Measurements from ENCODE around the gene POLE. TPM values are rescaled to one million over a fixed set of nuclear protein-coding genes. Genes with fewer than 3 reads are reported as not detected.

The POLE gene
- total and polyA plus RNA-seq, 2 of the 4 experiments (the other 2 are of a cell fraction), result 17.2 to 20.7 TPM

- intact Hi-C loops (cut with micrococcal nuclease), result no loop called here
- WGBS, 2 experiments (ENCODE audit: extremely low coverage in 2 of 2, insufficient read length in 1 of 2), result 50% methylated on average over 1 of the region's 11 CpGs; no CpG with 5 or more reads in 1 of the 2 experiments
- TF ChIP-seq MXI1 (IDR thresholded peaks at IDR 0.05; ENCODE audit: borderline replicate concordance, low read depth, low read length) (no peak), ELK1 (IDR thresholded peaks at IDR 0.05; ENCODE audit: borderline replicate concordance, low read depth, low read length) (no peak)
- Histone ChIP-seq H2AK5ac (ENCODE audit: low read depth, low read length) (no peak overlapping the region), H3K23ac (ENCODE audit: low read depth, low read length) (no peak overlapping the region), H2BK20ac (ENCODE audit: low read depth, low read length) (no peak overlapping the region), H2AFZ (replicated peaks; ENCODE audit: low read length, poor library complexity) (no peak overlapping the region), H2AK9ac (replicated peaks; ENCODE audit: low read depth, low read length, poor library complexity) (no peak overlapping the region), H3K14ac (replicated peaks; ENCODE audit: low read depth, low read length) (no peak overlapping the region), H4K5ac (ENCODE audit: low read depth, low read length) (no peak overlapping the region), H2BK15ac (ENCODE audit: low read depth, low read length) (no peak overlapping the region), H3K79me1 (ENCODE audit: low read depth in 1 of 2, low read length in 2 of 2) (no peaks in the 10 kb centered on the region), H4K8ac (ENCODE audit: low read depth in 2 of 2, low read length in 2 of 2) (no peak overlapping the region), H2BK5ac (ENCODE audit: low read depth, low read length, poor library complexity, severe bottlenecking) (no peak overlapping the region), H3K9me1 (ENCODE audit: insufficient read depth, low read length) (no peaks in the 10 kb centered on the region), H3K4ac (ENCODE audit: low read depth, low read length) (no peak overlapping the region), H3K27ac (ENCODE audit: insufficient read depth, low read length) (no peak overlapping the region), H3K18ac (ENCODE audit: low read depth, low read length) (no peak overlapping the region), H4K91ac (ENCODE audit: insufficient read depth, low read depth, low read length) (no peak overlapping the region), H4K20me1 (ENCODE audit: insufficient read depth, low read length) (no peaks in the 10 kb centered on the region; the same call in 1 of the 2 replicates), H3K9ac (ENCODE audit: low read depth, low read length) (no peak overlapping the region), H3K56ac (ENCODE audit: extremely low read depth, insufficient read depth, low read length) (no peak overlapping the region), H3K4me2 (ENCODE audit: low read depth, low read length) (no peak overlapping the region), H3K9me3 (ENCODE audit: control insufficient read depth, insufficient read depth, low read length) (no peaks in the 10 kb centered on the region), H3K36me3 (ENCODE audit: control insufficient read depth, insufficient read depth, low read length) (peaks cover 40% of the 10 kb centered on the region), H3K27me3 (ENCODE audit: control insufficient read depth, insufficient read depth, low read length) (no peaks in the 10 kb centered on the region), H3K4me1 (ENCODE audit: control insufficient read depth, insufficient read depth, low read length) (no peaks in the 10 kb centered on the region), H2BK120ac (ENCODE audit: low read depth, low read length) (no peak overlapping the region), H3K4me3 (ENCODE audit: insufficient read depth, low read depth, low read length) (no peak overlapping the region)
- no peak for ATAC-seq (ENCODE audit: low read depth)
- CTCF ChIA-PET, result no interaction called here
- no peak for DNase-seq
- POLR2A ChIA-PET (ENCODE audit: unreplicated experiment), result no interaction called here
- BruUV-seq (replicated peaks), result no TSS peak
- dilution Hi-C loops (cut with HindIII; ENCODE audit: low sequenced_read_pairs, unreplicated experiment), result no loop called here
- in situ Hi-C loops (cut with MboI; ENCODE audit: low sequenced_read_pairs), result no loop called here
Observed at GRCh38 chr12:132578826-132579225, 108.3 kb downstream of the POLE start.

Data from IMR-90 (cell line).